H9 (cell line): ENCODE measurements around the gene DDX25. TPM values are rescaled to one million over a fixed set of nuclear protein-coding genes. Genes with fewer than 3 reads are reported as not detected.

ENCODE experiments used
- DNase-seq: peaks from one replicate; pipeline ENCODE4 v3.0.0-alpha.2; 2017
- H2AFZ ChIP-seq: one replicate; pipeline ENCODE4 v1.6.1; 2013; ENCODE audit warnings: mild to moderate bottlenecking, low read length, control low read depth, moderate library complexity
- H2AK5ac ChIP-seq: 2 replicates; pipeline ENCODE4 v1.6.1; 2013; ENCODE audit warnings: low read length, control low read depth, mixed read lengths; ENCODE audit not compliant: insufficient read length
- H2BK120ac ChIP-seq: one replicate; pipeline ENCODE4 v1.6.1; 2013; ENCODE audit warnings: low read depth, mild to moderate bottlenecking, low read length, control low read depth, inconsistent platforms; ENCODE audit not compliant: poor library complexity, severe bottlenecking
- H2BK12ac ChIP-seq: 2 replicates; pipeline ENCODE4 v1.6.1; 2013; ENCODE audit warnings: low read length, control low read depth, mixed read lengths, low read depth; ENCODE audit not compliant: insufficient read length
- H2BK15ac ChIP-seq: 2 replicates; pipeline ENCODE4 v1.6.1; 2013; ENCODE audit warnings: low read depth, low read length, control low read depth
- H2BK20ac ChIP-seq: one replicate; pipeline ENCODE4 v1.6.1; 2013; ENCODE audit warnings: low read depth, mild to moderate bottlenecking, low read length, control low read depth, inconsistent platforms; ENCODE audit not compliant: poor library complexity, severe bottlenecking
- H2BK5ac ChIP-seq: 2 replicates; pipeline ENCODE4 v1.6.1; 2013; ENCODE audit warnings: low read length, control low read depth, mixed read lengths; ENCODE audit not compliant: insufficient read length
- H3K14ac ChIP-seq: 2 replicates; pipeline ENCODE4 v1.6.1; 2013; ENCODE audit warnings: low read length, control low read depth; ENCODE audit not compliant: insufficient read depth
- H3K18ac ChIP-seq: 2 replicates; pipeline ENCODE4 v1.6.1; 2013; ENCODE audit warnings: low read depth, mild to moderate bottlenecking, mixed read lengths, low read length, control low read depth; ENCODE audit not compliant: insufficient read length
- H3K23ac ChIP-seq: 2 replicates; pipeline ENCODE4 v1.6.1; 2013; ENCODE audit warnings: low read length, control low read depth, mixed read lengths, low read depth; ENCODE audit not compliant: insufficient read length
- H3K23me2 ChIP-seq: 2 replicates; pipeline ENCODE4 v1.6.1; 2013; ENCODE audit warnings: low read depth, mild to moderate bottlenecking, mixed read lengths, low read length, control low read depth; ENCODE audit not compliant: insufficient read length, poor library complexity, severe bottlenecking
- H3K27ac ChIP-seq: 2 replicates; pipeline ENCODE4 v1.5.1; 2013; ENCODE audit warnings: low read length, control low read depth, mixed read lengths, low read depth; ENCODE audit not compliant: insufficient read length
- H3K27me3 ChIP-seq: 2 replicates; pipeline ENCODE4 v1.6.1; 2013; ENCODE audit warnings: low read length, control low read depth, inconsistent platforms; ENCODE audit not compliant: insufficient read depth
- H3K4ac ChIP-seq: 2 replicates; pipeline ENCODE4 v1.6.1; 2013; ENCODE audit warnings: low read depth, mild to moderate bottlenecking, control low read depth, inconsistent platforms, low read length, moderate library complexity
- H3K4me1 ChIP-seq: 2 replicates; pipeline ENCODE4 v1.6.1; 2013; ENCODE audit warnings: low read length, control low read depth, inconsistent platforms; ENCODE audit not compliant: insufficient read depth
- H3K4me2 ChIP-seq: 2 replicates; pipeline ENCODE4 v1.6.1; 2013; ENCODE audit warnings: low read length, control low read depth, mixed read lengths; ENCODE audit not compliant: insufficient read length, insufficient read depth
- H3K56ac ChIP-seq: 2 replicates; pipeline ENCODE4 v1.6.1; 2013; ENCODE audit warnings: low read depth, mild to moderate bottlenecking, mixed read lengths, low read length, control low read depth; ENCODE audit not compliant: insufficient read length
- H3K79me1 ChIP-seq: 2 replicates; pipeline ENCODE4 v1.6.1; 2013; ENCODE audit warnings: low read depth, mild to moderate bottlenecking, moderate library complexity, low read length, control low read depth, inconsistent platforms; ENCODE audit not compliant: insufficient read depth, poor library complexity, severe bottlenecking
- H3K79me2 ChIP-seq: 2 replicates; pipeline ENCODE4 v1.6.1; 2013; ENCODE audit warnings: low read length, control low read depth, inconsistent platforms; ENCODE audit not compliant: insufficient read depth
- H3K9ac ChIP-seq: 2 replicates; pipeline ENCODE4 v1.6.1; 2013; ENCODE audit warnings: low read length, control low read depth, mixed read lengths; ENCODE audit not compliant: insufficient read length; ENCODE audit errors: extremely low read depth
- H3K9me3 ChIP-seq: one replicate; pipeline ENCODE4 v1.6.1; 2013; ENCODE audit warnings: low read depth, low read length, inconsistent platforms; ENCODE audit not compliant: control insufficient read depth
- H3T11ph ChIP-seq: one replicate; pipeline ENCODE4 v1.6.1; 2013; ENCODE audit warnings: mild to moderate bottlenecking, low read length, control low read depth, inconsistent platforms
- H4K20me1 ChIP-seq: one replicate; pipeline ENCODE4 v1.6.1; 2013; ENCODE audit not compliant: control insufficient read depth, insufficient read length, insufficient read depth
- H4K5ac ChIP-seq: 2 replicates; pipeline ENCODE4 v1.6.1; 2013; ENCODE audit warnings: low read depth, mild to moderate bottlenecking, mixed read lengths, low read length, control low read depth; ENCODE audit not compliant: insufficient read length
- H4K8ac ChIP-seq: replicated peaks from 2 replicates; pipeline ENCODE4 v1.6.1; 2013; ENCODE audit warnings: low read length, control low read depth, mixed read lengths, low read depth; ENCODE audit not compliant: insufficient read length
- H4K91ac ChIP-seq: 2 replicates; pipeline ENCODE4 v1.6.1; 2013; ENCODE audit warnings: low read depth, mild to moderate bottlenecking, moderate library complexity, mixed read lengths, low read length, control low read depth; ENCODE audit not compliant: insufficient read length
- H3K27ac Mint-ChIP-seq, 3 experiments: 2 replicates in 2 of 3; 3 replicates in 1 of 3; pipeline ENCODE4 v1.8.0; 2020 to 2021; ENCODE audit warnings: mixed read lengths in 3 of 3, mild to moderate bottlenecking in 1 of 3, moderate library complexity in 1 of 3
- H3K27me3 Mint-ChIP-seq: 2 replicates; pipeline ENCODE4 v1.8.0; 2021; ENCODE audit warnings: low read depth, mild to moderate bottlenecking, moderate library complexity, mixed read lengths
- H3K36me3 Mint-ChIP-seq, 3 experiments: 2 replicates in 2 of 3; 3 replicates in 1 of 3; pipeline ENCODE4 v1.8.0; 2020 to 2021; ENCODE audit warnings: low read depth in 3 of 3, mixed read lengths in 3 of 3; ENCODE audit not compliant: insufficient read depth in 1 of 3
- H3K4me1 Mint-ChIP-seq, 2 experiments: 2 replicates each; pipeline ENCODE4 v1.8.0; 2020; ENCODE audit warnings: mixed read lengths in 2 of 2
- H3K4me3 Mint-ChIP-seq, 2 experiments: 2 replicates in 1 of 2; 3 replicates in 1 of 2; pipeline ENCODE4 v1.8.0; 2020 to 2021; ENCODE audit warnings: mild to moderate bottlenecking in 2 of 2, mixed read lengths in 2 of 2, moderate library complexity in 1 of 2
- H3K9me3 Mint-ChIP-seq, 2 experiments: 2 replicates in 1 of 2; 3 replicates in 1 of 2; pipeline ENCODE4 v1.8.0; 2020; ENCODE audit warnings: mild to moderate bottlenecking in 2 of 2, mixed read lengths in 2 of 2, moderate library complexity in 1 of 2
- WGBS: extraction: QIAGEN DNeasy Blood & Tissue Kit; methylation state at CpG from one replicate; pipeline ENCODE4 v1.1.7; 2013; ENCODE audit warnings: missing lambda C conversion rate, low lambda C conversion rate, mixed read lengths; ENCODE audit not compliant: insufficient read length; ENCODE audit errors: extremely low coverage; 5-methylcytosine and 5-hydroxymethylcytosine counted together
- total RNA-seq: library from RNA; stranded (reverse); gene quantifications from 2 replicates; pipeline ENCODE4 v1.2.1, GENCODE V29; 2021
- TF ChIP-seq, protein P1 (sequence below): fragments of 200-600 bp; sonication (generic); conservative IDR thresholded peaks from 3 replicates; pipeline ENCODE4 v1.8.0; 2021; ENCODE audit warnings: antibody characterized with exemption, mild to moderate bottlenecking

Gene DDX25
- total RNA-seq, 1 experiment from 2014 or later, result 6.9 TPM

DNA sequence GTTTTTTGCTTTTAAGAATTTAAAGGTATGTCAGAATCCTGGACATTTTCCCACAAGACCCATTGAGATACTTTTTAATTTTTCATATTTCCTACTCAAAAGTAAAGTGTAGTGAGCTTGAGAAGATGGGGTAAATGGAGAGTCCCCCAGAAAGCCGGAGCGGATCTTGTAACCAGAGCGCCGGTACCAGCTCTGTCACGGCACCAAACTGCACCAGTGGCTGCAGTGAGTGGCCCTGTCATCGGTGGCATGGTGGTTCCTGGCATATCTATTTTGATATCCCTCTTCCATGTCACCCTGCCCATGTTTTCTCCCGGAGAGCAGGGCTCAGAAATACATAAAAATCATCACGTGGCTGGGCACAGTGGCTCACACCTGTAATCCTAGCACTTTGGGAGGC lies 19.3 kb downstream of the DDX25 start:
- H3K4me1 Mint-ChIP-seq, result peaks cover 14% of the 10 kb centered on the region in 2 experiments
- no peaks in the 10 kb centered on the region for H3K23me2 ChIP-seq
- H3K4ac ChIP-seq, result no peak overlapping the region
- H4K91ac ChIP-seq, result no peak overlapping the region
- peaks cover 3% of the 10 kb centered on the region; the same call in 1 of the 2 replicates for H3K27me3 Mint-ChIP-seq
- no peak overlapping the region for H2BK20ac ChIP-seq
- H3K23ac ChIP-seq, result no peak overlapping the region
- no peak overlapping the region for H4K8ac ChIP-seq
- no peak for DNase-seq
- H3K14ac ChIP-seq, result no peak overlapping the region
- H3K9me3 ChIP-seq, result no peaks in the 10 kb centered on the region
- H2AK5ac ChIP-seq, result no peak overlapping the region
- H3K4me3 Mint-ChIP-seq, result no peak overlapping the region
- no peak overlapping the region for H3K18ac ChIP-seq
- no CpG with 5 or more reads among the region's 8 CpGs for WGBS
- no peaks in the 10 kb centered on the region for H3K79me1 ChIP-seq
- H3K4me2 ChIP-seq, result no peak overlapping the region
- H2AFZ ChIP-seq, result no peak overlapping the region
- no peak overlapping the region for H3T11ph ChIP-seq
- H2BK5ac ChIP-seq, result no peak overlapping the region
- H2BK12ac ChIP-seq, result no peak overlapping the region
- H3K27ac Mint-ChIP-seq, result no peak overlapping the region
- H3K56ac ChIP-seq, result no peak overlapping the region
- H4K20me1 ChIP-seq, result no peaks in the 10 kb centered on the region
- H3K27me3 ChIP-seq, result no peaks in the 10 kb centered on the region
- no peaks in the 10 kb centered on the region; a peak in 1 of 5 replicates for H3K9me3 Mint-ChIP-seq
- no peak overlapping the region for H3K27ac ChIP-seq
- no peak overlapping the region for H4K5ac ChIP-seq
- no peaks in the 10 kb centered on the region for H3K79me2 ChIP-seq
- H2BK15ac ChIP-seq, result no peak overlapping the region
- no peak overlapping the region for H2BK120ac ChIP-seq
- H3K4me1 ChIP-seq, result no peaks in the 10 kb centered on the region
- no peaks in the 10 kb centered on the region for H3K36me3 Mint-ChIP-seq
- TF ChIP-seq, protein P1, sequence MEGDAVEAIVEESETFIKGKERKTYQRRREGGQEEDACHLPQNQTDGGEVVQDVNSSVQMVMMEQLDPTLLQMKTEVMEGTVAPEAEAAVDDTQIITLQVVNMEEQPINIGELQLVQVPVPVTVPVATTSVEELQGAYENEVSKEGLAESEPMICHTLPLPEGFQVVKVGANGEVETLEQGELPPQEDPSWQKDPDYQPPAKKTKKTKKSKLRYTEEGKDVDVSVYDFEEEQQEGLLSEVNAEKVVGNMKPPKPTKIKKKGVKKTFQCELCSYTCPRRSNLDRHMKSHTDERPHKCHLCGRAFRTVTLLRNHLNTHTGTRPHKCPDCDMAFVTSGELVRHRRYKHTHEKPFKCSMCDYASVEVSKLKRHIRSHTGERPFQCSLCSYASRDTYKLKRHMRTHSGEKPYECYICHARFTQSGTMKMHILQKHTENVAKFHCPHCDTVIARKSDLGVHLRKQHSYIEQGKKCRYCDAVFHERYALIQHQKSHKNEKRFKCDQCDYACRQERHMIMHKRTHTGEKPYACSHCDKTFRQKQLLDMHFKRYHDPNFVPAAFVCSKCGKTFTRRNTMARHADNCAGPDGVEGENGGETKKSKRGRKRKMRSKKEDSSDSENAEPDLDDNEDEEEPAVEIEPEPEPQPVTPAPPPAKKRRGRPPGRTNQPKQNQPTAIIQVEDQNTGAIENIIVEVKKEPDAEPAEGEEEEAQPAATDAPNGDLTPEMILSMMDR, result no peak
- H3K9ac ChIP-seq, result no peak overlapping the region
